ENCODE results near the gene EREG.
"Not testable (repeated sequence)": the region's sequence is repeated elsewhere in the genome, so short reads cannot be mapped to it uniquely, and the experiment has no call there.

EREG gene

DNA sequence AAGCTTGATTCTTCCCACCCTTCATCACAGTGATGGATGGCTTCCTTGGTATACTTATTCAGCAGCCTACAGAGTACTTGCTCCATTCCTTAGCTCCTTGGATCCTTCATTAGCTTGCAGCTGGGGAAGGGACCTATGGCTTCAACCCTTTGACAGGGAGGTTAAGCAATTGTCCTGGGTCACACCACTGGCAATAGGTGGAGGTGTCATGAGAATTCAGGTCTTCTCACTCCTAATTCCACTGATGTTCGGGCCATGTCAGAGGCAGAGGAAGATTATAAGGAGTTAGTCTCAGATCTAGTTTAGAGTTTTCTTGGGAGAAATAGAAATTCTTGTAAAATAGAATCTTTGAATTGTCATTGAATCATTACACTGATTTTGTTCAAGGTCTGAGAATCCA is 24.5 kb downstream of the EREG start:
- no peak for DNase-seq (ENCODE audit: low read depth in 2 of 2)

DNA sequence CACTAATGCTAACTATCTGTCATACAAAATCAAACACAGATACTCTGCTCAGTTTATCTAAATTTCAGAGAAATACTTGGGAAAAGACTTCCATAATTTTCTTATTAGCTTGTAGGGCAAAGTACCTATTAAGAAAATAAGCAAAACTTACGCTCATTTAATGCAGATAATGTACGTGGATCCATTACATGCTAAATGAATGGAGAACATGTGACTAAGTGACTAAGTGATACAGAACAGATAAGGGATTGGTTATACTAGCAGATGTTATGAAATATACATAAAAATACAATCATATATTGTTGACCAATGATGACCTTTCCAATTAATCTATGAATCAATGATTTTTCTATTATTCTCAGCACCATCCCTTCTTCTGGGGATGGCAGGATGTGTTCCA is 25.7 kb downstream of the EREG start:
- DNase-seq (ENCODE audit: low read depth in 2 of 2) = no peak

DNA sequence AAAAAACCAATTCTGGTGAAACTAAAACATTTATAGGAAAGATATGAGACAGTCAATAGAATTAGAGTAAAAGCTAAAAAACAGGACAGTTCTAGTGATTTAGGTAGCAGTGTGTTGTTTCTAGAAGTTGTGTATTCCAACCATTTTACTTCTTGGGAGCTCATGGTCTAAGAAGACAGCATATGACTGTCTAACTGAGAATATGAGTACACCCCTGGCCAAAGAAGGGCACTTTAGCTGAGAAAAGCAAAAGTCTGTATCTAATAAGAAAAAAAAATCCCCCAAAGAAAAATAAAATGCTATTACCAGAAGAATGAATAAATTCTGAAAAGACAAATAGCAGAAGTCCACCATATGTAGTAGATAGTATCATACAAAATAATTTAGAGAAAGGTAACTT is 26.4 kb downstream of the EREG start:
- no peak for DNase-seq (ENCODE audit: low read depth in 2 of 2)

DNA sequence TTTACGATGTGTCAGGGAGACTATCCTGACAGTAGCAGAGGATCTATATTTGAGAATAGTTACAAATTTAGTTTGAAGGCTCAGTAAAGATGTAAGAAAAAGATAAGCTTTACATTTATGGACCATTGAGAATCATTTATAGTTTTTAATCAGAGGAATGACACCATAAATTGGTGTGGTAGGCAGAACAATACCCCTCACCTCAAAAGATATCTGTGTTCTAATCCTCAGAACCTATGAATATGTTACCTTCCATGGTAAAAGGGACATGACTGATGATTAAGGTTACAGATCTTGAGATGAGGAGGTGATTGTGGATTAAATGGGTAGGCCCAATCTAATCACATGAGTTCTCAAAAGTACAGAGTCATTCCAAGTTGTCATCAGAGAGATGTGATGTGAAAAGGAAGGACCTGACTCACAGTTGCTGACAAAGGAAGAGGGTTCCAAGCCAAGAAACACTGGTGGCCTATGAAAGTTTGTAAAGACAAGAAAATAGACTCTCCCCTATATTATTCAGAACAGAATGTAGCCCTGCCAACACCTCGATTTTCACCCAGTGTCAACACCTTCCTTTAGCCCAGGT is 27.0 kb downstream of the EREG start:
- DNase-seq (ENCODE audit: low read depth in 2 of 2) = no peak

DNA sequence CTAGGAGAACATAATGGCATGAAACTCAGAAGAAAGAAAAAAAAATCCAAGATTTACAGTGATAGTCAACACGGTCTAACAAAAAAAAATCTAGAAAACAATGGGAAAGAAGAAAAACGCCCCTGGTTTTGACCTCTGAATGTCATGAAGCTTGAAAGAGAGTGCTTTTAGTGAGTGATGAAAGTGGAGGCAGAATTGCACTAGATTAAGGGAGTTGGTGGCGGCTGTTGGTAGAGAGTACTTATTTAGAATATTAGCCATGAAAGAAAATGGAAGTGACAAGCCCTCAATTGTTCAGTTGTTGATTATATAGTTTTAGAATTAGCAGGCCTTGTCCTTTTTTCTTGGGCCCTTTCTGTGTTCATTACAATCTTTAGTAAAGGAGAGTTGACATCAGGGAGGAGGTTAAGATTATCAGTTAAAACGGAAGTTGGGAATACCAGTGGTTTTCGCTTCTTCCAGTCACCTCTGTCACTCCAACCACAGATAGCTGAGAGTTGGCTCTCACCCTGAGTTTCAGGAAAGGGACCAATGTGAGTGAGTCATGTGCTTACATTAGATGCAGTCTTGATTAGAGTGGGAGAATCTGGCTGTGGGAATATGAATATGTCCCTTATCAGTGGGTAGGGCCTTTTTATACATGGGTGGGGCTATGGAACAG is 29.7 kb downstream of the EREG start:
- no peak for DNase-seq (ENCODE audit: low read depth in 2 of 2)

DNA sequence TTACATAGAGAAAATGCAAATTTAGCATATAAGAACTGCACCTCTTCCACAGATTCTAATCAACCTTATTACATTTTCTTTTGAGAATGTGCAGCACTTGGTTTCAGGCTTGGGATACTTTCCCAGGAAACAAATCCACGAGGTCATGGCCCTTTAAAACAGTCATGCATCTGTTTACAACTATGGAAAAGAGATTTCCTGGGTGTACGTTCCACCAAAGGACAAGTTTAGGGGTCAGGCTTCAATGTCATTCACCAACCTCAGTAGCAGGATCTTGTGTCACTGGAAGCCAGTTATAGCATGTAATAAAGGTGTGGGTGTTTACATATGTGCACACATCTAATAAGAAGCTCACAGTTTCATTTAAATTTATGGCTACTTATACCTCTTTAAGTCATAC is 30.7 kb downstream of the EREG start:
- no peak for DNase-seq (ENCODE audit: low read depth in 2 of 2)

DNA sequence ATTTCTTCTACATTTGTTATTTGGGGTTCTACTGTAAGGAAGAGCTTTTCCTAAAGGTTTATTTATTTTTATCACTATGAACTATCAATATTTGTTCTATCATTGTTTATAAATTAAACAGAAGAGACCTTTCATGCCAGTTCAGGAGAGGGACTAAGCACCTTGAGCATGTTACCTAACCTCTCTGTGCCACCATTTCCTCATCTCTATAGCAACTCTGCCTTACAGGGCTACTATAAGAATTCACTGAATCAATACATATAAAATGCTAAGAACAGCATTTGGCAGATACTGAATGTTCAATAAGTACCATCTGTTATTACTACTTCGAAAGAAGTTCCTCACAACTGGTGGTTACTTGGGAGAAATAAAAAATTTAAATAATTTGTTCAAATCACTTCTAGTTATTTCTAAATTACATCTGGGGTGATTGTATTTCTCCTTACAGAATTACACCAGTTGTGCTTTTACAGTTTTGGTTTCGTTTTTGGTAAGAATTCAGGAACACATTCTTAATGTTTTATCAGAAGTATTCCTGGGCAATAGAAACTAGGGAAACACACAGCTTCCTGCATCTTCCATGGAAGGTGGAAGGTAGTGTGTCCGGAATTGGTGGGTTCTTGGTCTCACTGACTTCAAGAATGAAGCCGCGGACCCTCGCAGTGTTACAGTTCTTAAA is 32.9 kb downstream of the EREG start:
- no peak for DNase-seq (ENCODE audit: low read depth in 2 of 2)

DNA sequence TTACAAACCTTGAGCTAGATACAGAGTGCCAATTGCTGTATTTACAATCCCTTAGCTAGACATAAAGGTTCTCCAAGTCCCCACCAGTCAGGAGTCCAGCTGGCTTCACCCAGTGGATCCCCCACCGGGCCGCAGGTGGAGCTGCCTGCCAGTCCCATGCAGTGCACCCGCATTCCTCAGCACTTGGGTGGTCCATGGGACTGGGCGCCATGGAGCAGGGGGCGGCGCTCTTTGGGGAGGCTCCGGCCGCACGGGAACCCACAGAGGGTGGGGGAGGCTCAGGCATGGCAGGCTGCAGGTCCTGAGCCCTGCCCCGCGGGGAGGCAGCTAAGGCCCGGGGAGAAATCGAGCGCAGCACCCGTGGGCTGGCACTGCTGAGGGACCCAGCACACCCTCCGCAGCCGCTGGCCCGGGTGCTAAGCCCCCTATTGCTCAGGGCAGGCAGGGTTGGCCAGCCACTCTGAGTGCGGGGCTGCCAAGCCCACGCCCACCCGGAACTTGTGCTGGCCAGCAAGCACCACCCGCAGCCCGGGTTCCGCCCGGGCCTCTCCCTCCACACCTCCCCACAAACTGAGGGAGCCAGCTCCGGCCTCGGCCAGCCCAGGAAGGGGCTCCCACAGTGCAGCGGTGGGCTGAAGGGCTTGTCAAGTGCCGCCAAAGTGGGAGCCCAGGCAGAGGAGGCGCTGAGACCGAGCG is 34.1 kb downstream of the EREG start:
- not testable (repeated sequence) for DNase-seq (ENCODE audit: low read depth in 2 of 2)

DNA sequence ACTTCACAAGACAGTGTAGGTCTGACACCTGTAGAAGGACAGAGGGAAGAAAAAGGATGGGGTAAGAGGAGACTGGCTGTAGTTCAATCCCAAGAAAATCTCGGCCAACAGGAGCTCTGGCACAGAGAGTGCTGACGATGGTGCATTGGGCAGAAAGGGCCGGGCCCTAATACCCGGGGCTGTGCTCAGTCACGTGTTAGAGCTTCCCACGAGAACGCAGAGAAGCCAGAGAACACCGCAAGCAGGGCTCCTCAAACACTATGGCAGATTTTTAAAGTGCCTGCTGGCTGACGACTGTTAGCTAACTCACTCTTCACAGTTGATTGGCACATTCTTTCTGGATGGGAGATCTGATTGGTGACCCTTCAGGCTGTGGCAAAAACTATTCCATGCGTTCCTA is 35.5 kb downstream of the EREG start:
- no peak for DNase-seq (ENCODE audit: low read depth in 2 of 2)

DNA sequence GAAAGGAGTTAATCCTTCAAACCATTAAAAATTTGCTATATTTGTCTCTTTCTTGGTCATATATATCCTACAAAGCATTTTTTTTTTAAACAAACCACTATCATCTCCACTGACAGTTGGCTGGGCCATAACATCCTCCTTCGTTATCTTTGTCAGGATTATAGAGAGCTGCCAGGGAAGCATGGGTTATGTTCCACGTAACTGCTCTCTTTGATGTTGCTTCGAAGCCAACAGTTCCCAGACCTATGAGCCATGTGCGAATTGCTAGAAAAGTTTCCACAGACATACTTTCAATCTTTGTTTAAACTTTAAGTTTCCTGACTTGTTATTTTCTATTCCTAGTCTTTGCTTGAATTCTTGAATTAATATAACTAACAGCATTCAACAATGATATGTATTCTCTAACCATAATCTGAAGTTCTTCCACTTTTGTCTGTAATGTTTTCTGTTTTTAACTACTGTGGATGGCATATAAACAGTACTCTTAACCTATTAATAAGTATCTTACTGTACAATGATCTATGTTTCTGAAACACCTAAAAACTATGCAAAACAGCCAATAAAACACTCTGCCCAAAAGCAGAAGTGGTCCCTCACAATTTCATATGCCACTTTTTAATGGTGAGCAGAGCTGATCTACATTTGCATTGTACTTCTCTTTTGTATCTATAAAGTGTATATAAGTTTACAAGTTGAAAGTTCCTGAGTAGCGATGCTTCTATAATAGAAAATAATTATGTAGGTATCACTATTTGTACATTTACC is 37.9 kb downstream of the EREG start:
- DNase-seq (ENCODE audit: low read depth in 2 of 2) = no peak

DNA sequence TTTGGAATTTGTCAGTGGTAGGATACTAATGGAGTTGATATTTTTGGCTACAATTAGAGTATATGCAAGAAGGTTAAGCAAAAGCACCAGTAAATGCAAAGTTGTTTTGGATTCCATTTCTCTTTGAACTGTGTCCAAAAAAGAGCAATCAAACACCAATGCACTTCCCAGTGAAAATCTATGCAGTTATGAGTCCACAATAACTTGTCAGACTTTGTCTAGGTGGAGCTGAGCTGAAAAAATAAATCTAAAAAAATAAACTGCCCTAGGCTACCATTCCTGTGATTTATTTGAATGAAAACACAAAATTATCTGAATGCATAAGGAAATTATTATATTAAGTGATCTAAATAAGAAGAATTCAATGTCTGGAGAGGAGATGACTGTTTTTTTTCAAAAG is 42.9 kb downstream of the EREG start:
- no peak for DNase-seq (ENCODE audit: low read depth in 2 of 2)

DNA sequence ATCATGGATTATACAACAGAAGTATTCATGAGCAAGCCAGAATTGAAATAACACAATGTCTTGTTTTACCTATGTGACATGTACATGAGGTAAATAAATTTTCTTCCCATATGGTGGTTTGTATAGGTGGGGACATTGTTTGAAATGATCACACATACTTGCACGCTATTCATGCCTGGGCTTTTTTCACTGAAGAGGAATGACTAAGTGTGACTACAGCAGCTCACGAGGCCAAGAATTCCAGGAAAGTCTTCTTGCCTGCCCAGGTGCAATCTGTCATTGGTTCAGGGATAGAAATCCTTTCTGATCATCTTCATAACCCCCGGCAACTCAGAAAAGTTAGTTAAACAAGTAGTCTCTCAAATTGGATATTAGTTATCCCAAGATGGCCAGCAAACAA is 43.7 kb downstream of the EREG start:
- DNase-seq (ENCODE audit: low read depth in 2 of 2) = no peak

DNA sequence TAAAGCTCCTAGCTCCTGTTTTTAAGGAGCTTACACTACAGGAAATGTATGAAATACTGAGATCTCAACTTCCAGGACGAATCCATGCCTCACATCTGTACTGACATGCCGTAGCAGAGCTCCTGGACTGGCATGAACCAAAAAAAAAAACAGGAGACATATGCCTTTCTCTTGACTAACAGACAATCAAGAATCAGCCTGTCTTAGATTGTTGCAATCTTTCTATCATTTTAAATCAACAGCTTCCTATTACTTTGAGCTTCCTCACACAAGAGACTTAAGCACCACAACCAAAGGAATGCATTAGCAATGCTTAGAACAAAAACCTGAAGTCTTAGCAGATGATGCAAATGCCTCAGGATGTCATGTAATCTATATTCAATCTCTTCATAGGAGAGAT is 45.3 kb downstream of the EREG start:
- no peak for DNase-seq (ENCODE audit: low read depth in 2 of 2)

DNA sequence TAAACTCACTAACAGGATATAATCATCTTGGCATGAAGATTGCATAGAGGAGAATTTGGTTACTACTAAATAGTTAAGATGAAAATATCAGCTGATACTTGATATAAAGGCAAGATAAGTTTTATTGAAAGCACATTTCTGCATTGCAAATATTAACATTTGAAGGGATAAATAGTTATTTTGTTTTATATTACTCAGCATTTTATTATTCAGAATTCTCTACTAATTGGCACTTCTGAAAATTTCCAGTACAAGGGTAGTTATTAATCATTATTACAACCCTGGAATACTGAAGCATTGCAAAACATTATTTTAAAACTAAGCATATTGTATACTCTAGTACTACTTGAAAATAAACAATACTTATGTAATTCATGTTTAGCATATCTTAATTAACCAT is 47.3 kb downstream of the EREG start:
- DNase-seq (ENCODE audit: low read depth in 2 of 2) = no peak

DNA sequence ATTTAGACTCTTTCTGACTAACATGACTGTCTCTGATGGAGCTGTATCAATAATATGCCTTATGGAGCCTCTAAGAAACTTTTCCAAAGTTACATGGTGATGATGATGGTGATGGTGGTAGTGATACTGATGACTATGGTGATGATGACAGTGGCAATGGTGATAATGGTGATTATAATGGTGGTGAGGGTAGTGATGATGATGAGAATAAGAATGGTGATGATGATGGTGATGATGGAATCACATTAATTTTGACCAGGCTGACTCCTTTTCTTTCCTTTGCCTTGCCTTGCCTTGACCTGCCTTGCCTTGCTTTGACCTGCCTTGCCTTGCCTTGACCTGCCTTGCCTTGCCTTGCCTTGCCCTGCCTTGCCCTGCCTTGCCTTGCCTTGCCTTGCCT is 48.3 kb downstream of the EREG start:
- no peak for DNase-seq (ENCODE audit: low read depth in 2 of 2)

DNA sequence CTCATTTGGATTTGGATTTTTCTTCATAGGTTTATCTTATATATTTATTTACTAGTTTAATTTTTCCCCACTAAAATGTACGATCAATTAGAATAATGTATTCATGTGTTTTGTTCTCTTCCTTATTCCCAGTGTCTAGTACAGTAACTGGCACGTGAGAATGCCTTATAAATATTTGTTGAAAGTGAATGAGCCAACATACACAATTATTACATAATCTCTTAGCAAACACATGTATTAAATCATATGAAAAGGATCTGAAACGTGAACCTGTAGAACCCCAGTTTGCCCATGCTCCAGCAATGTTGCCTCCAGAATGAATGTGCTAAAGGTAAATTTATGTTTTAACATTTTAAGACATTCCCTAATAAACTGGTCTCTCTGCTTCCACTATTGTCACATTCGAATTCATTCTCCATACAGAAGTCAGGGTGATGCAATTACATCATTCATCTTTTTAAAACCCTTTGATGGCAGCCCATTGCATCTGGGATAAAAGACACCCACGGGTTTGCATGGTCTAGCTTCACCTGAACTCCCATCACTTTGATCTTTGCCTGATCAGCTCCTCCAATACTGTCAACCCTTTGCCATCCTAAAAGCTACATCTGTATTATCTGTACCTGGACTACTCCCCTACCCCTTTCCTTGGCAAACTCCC is 49.3 kb downstream of the EREG start:
- DNase-seq (ENCODE audit: low read depth in 2 of 2) = no peak

DNA sequence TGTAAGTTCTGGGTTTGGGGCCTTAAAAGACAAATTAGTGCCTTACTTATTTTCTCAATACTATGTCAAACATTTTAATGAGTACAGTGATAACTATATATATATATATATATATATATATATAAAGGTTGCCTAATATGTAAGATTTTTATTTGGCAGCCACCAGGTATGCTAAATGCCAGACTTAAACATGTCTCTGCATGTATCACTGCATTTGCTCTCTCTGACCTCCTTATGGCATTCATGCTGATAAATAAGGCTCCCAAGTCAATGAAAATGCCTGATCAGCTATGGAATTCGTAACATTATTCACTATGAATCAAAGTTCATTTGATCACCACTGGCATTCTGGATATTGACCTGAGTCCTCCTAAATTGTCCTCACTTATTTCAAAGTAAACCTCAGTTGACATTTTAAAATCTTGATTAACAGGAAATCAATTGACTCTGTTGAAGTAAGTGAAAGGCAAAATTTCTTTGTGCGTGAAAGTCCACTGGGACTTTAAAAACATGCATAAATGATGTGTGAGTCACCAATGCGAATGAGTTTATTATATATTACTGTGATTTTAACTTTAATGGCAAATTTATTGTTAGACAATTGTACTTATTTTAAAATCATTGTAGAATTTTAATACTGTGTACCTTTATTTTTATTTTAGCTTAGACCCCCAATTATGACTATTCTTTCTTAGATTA is 50.8 kb downstream of the EREG start:
- no peak for DNase-seq (ENCODE audit: low read depth in 2 of 2)

DNA sequence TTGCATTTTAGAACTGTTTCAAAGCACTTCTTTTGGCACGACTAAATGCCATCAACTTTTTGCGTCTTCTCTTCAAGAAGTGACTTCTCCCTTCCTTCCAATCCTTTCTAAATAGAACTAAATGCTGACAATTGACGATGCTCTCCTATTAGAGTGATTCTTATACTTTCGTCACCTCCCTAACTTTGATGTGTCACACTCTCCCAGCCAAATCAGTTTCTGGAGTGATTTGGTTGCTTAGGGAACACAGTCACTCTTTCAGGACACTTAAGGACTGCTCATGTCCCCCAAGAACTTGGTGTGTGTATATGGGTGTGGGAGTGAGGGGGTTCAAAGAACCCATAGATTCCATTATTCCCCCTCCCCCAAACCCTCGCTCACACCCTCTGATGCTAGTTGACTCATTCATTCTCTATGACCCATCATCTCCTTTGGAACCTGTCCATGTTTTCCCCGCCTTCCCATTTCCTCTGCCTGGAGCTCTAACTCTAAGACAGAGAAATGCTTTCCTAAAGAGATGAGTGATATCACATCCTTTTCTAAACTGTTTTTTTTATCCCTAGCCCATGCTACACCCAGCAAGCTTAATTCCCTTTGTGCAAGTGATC is 53.2 kb downstream of the EREG start:
- no peak for DNase-seq (ENCODE audit: low read depth in 2 of 2)

DNA sequence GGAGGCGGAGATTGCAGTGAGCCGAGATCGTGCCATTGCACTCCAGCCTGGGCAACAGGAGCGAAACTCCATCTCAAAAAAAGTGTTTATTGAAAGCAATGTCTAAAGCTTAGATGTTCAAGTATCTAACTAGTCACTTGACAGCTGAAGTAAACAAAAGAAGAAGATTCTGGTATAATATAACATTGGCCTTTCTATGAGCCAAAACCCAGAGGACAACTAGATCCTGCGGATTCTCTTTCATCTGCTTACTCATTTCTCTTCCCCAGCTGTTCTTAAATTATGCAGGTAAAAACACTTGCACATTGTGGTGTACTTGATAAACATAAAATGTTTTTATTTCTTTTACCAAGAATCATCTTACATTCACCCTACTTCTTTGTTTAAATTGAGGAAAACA is 55.9 kb downstream of the EREG start:
- DNase-seq (ENCODE audit: low read depth in 2 of 2) = no peak

DNA sequence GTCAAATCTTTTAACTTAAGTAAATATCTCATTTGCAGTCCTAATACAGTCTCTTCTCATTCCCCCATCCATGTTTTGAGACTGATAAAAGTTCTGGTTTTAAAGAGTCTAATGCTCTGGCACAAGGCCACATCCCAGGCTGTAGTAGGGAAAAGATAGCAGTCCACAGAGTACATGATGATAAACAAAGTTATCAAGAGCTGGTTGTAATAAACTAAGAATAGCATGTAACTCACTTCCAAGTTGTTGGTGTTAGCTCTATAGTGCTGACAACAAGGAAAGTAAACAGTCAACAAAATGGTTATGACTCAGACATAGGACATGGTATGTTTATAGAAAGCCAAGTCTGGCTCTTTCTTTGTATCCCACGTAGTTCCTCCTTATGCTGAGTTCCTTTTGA is 58.2 kb downstream of the EREG start:
- DNase-seq (ENCODE audit: low read depth in 2 of 2) = no peak

DNA sequence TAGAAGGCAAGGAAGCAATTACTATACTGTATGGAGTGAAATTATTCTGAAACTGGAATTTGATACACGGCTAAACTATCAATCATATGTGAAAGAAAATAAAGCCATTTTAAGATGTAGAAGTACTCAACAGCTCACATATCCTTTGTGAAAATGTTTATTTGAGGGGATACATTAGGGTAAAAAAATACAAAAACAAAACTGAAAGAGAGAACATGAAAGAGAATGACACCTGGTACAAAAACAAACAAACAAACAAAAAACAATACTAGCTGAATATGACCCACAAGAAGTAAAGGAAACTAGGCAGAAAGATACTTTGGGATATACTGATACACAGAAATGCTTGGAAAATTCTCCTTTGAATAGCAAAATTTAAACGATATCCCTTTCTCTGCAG is 59.2 kb downstream of the EREG start:
- no peak for DNase-seq (ENCODE audit: low read depth in 2 of 2)
